Large intestine (tissue), 3 donors: ENCODE results near the gene ZNF823. TPM values are rescaled to one million over a fixed set of nuclear protein-coding genes. Genes with fewer than 3 reads are reported as not detected.
"Not testable (repeated sequence)": the region's sequence is repeated elsewhere in the genome, so short reads cannot be mapped to it uniquely, and the experiment has no call there.

Experiments used
- DNase-seq, 2 donors: peaks; one replicate each; pipeline versions ENCODE4 v3.0.0 to v3.0.0-alpha.2; 2013
- H3K27ac ChIP-seq: one replicate; pipeline ENCODE4 v1.5.1; 2013; ENCODE audit warnings: low read length
- H3K27me3 ChIP-seq: 2 replicates; pipeline ENCODE4 v1.6.1; 2013; ENCODE audit warnings: low read length; ENCODE audit not compliant: control insufficient read depth, insufficient read depth
- H3K36me3 ChIP-seq: 2 replicates; pipeline ENCODE4 v1.6.1; 2013; ENCODE audit warnings: low read length; ENCODE audit not compliant: control insufficient read depth, insufficient read depth
- H3K4me1 ChIP-seq: one replicate; pipeline ENCODE4 v1.6.1; 2013; ENCODE audit warnings: low read length; ENCODE audit not compliant: control insufficient read depth, insufficient read depth
- H3K4me3 ChIP-seq: one replicate; pipeline ENCODE4 v1.5.1; 2013; ENCODE audit warnings: low read length
- H3K9me3 ChIP-seq: one replicate; pipeline ENCODE4 v1.6.1; 2013; ENCODE audit warnings: mild to moderate bottlenecking, low read depth, low read length, moderate library complexity; ENCODE audit not compliant: control insufficient read depth
- WGBS: methylation state at CpG from one replicate; pipeline ENCODE4 v1.1.5; 2013; ENCODE audit warnings: low lambda C conversion rate; ENCODE audit not compliant: insufficient coverage; 5-methylcytosine and 5-hydroxymethylcytosine counted together
- polyA plus RNA-seq: library from polyadenylated mRNA; unstranded; fragments of 120-200 nt; gene quantifications from one replicate; pipeline ENCODE4 v1.2.1, GENCODE V29; 2013

ZNF823 gene
- polyA plus RNA-seq, 1 donor = 7.7 TPM

GRCh38 chr19:11680689-11681302 is 58.0 kb downstream of the ZNF823 start:
- no CpG with 5 or more reads among the region's 2 CpGs for whole genome bisulfite sequencing
- Histone ChIP-seq H3K4me1 (no peaks in the 10 kb centered on the region), H3K36me3 (no peaks in the 10 kb centered on the region), H3K27me3 (no peaks in the 10 kb centered on the region), H3K4me3 (no peak overlapping the region), H3K27ac (no peak overlapping the region), H3K9me3 (peaks cover 32% of the 10 kb centered on the region)
- no peak for DNase-seq

GRCh38 chr19:11678504-11678903 is 60.2 kb downstream of the ZNF823 start:
- Histone ChIP-seq H3K27me3 (peaks cover 4% of the 10 kb centered on the region), H3K9me3 (peaks cover 32% of the 10 kb centered on the region)
- WGBS = no CpG with 5 or more reads among the region's 1 CpG

GRCh38 chr19:11676661-11677600 is 61.8 kb downstream of the ZNF823 start:
- not testable (repeated sequence) for H3K27ac ChIP-seq, H3K4me1 ChIP-seq, DNase-seq, H3K36me3 ChIP-seq, H3K27me3 ChIP-seq, H3K4me3 ChIP-seq
- WGBS = no CpG with 5 or more reads among the region's 47 CpGs
- peaks cover 32% of the 10 kb centered on the region for H3K9me3 ChIP-seq

More at GRCh38 chr19:11678504-11678903, 60.2 kb downstream of the ZNF823 start:
- peaks cover 4% of the 10 kb centered on the region for H3K4me1 ChIP-seq
- no peak overlapping the region for H3K27ac ChIP-seq
- no peak for DNase-seq
- H3K4me3 ChIP-seq = no peak overlapping the region
- H3K36me3 ChIP-seq = no peaks in the 10 kb centered on the region

DNA sequence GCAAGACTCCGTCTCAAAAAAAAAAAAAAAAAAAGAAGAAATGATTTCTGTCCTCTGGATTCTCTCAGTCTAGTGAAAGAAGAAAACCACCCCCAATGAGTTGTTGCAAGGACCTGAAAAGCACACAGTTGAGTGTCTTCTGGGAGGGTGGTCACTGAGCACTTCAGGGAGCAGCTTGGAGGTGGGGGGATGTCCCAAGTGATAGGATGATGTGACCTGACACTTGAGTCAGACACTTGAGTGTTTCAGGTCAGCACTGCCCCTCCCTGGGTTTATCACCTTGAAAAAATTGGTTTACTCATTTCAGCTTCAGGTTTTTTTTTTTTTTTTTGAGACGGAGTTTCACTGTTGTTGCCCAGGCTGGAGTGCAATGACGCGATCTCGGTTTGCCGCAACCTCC is 63.2 kb downstream of the ZNF823 start:
- Histone ChIP-seq H3K4me3 (no peak overlapping the region), H3K4me1 (peaks cover 4% of the 10 kb centered on the region), H3K27ac (no peak overlapping the region), H3K27me3 (peaks cover 4% of the 10 kb centered on the region), H3K36me3 (no peaks in the 10 kb centered on the region), H3K9me3 (peaks cover 26% of the 10 kb centered on the region)
- WGBS = no CpG with 5 or more reads among the region's 6 CpGs
- DNase-seq = no peak

- DNase-seq = peak in 1 of 2 donors; percentile 2
- Histone ChIP-seq H3K27ac (no peak overlapping the region), H3K4me3 (peak overlapping the region; percentile 28), H3K4me1 (peaks cover 4% of the 10 kb centered on the region), H3K9me3 (peaks cover 22% of the 10 kb centered on the region), H3K27me3 (peaks cover 4% of the 10 kb centered on the region), H3K36me3 (no peaks in the 10 kb centered on the region)
- WGBS = no CpG with 5 or more reads among the region's 26 CpGs
Observed at GRCh38 chr19:11674067-11674492, 64.7 kb downstream of the ZNF823 start.

DNA sequence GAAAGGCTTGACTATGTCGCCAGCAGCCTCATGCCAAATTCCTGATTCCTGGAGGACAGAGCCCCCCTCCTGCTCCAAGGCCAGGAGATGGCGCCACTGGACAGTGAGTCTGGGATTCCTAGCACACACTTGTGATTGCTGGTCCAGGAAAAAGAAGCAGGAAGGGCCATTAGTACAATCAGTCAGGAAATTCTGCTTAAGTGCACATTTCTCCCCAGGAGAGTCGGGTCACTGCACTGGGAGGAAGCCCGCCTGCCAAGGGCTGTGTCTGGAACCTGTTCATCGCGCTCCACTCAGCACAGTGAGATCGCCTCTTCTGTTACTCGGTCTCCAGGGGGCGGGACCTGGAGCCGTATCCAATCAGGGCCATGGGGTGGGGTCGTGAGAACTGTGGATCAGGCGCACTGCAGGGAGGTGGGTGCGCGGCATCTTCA is 65.1 kb downstream of the ZNF823 start:
- Histone ChIP-seq H3K27me3 (peaks cover 4% of the 10 kb centered on the region), H3K4me3 (peak overlapping the region; percentile 28), H3K36me3 (no peaks in the 10 kb centered on the region), H3K4me1 (peaks cover 4% of the 10 kb centered on the region), H3K27ac (no peak overlapping the region), H3K9me3 (peaks cover 22% of the 10 kb centered on the region)
- DNase-seq = peak; percentile 60 to 64
- no CpG with 5 or more reads among the region's 14 CpGs for WGBS

Other genes starting within 250 kb of the ZNF823 start
- 8.7 TPM for gene ZNF653, start 233.1 kb downstream of the ZNF823 start, polyA plus RNA-seq
- 43.2 TPM for gene ECSIT, start 209.8 kb downstream of the ZNF823 start, polyA plus RNA-seq
- gene CNN1, start 200.1 kb downstream of the ZNF823 start, polyA plus RNA-seq = 119 TPM
- 44.7 TPM for gene ELOF1, start 179.7 kb downstream of the ZNF823 start, polyA plus RNA-seq
- gene ACP5, start 161.3 kb downstream of the ZNF823 start, polyA plus RNA-seq = 118 TPM
- gene ZNF627, start 141.5 kb downstream of the ZNF823 start, polyA plus RNA-seq = 15.6 TPM
- gene ZNF441, start 28.1 kb upstream of the ZNF823 start, polyA plus RNA-seq = 7.4 TPM
- gene ZNF491, start 59.6 kb upstream of the ZNF823 start, polyA plus RNA-seq = 2.4 TPM
- 22.9 TPM for gene ZNF440, start 75.3 kb upstream of the ZNF823 start, polyA plus RNA-seq
- gene ZNF439, start 109.8 kb upstream of the ZNF823 start, polyA plus RNA-seq = 8.6 TPM
- gene ZNF69, start 148.8 kb upstream of the ZNF823 start, polyA plus RNA-seq = 28.3 TPM
- 22.7 TPM for gene ZNF700, start 186.2 kb upstream of the ZNF823 start, polyA plus RNA-seq
- gene ZNF763, start 226.1 kb upstream of the ZNF823 start, polyA plus RNA-seq = 4.4 TPM